ENCODE results near the gene COL18A1. TPM values are rescaled to one million over a fixed set of nuclear protein-coding genes. Genes with fewer than 3 reads are reported as not detected.
A peak's percentile ranks its signal among the peaks of the same experiment; 100 is the strongest.

The COL18A1 gene
- polyA plus RNA-seq, 3 donors, result 0.80 to 4.1 (median 1.1) TPM

- WGBS (ENCODE audit: insufficient coverage), result 81% methylated on average over 31 of the region's 37 CpGs
- Histone ChIP-seq H3K27me3 (ENCODE audit: control insufficient read depth in 2 of 2, insufficient read depth in 2 of 2, low read length in 2 of 2) (no peaks in the 10 kb centered on the region), H2AFZ (ENCODE audit: insufficient read depth, low read depth, low read length, poor library complexity, severe bottlenecking) (no peak overlapping the region), H3K4me1 (ENCODE audit: control insufficient read depth in 1 of 2, insufficient read depth in 2 of 2, low read length in 2 of 2) (peaks cover 57 to 58% of the 10 kb centered on the region in 2 donors), H3K27ac (ENCODE audit: low read depth in 1 of 2, low read length in 2 of 2) (no peak overlapping the region), H3K9me3 (replicated peaks in 1 of 2; ENCODE audit: control insufficient read depth in 1 of 2, insufficient read depth in 1 of 2, low read length in 2 of 2) (no peaks in the 10 kb centered on the region), H3K36me3 (replicated peaks in 1 of 2; ENCODE audit: control insufficient read depth in 1 of 2, insufficient read depth in 2 of 2, low read length in 2 of 2) (no peaks in the 10 kb centered on the region), H4K20me1 (ENCODE audit: insufficient read depth, low read length) (no peaks in the 10 kb centered on the region), H3K9ac (ENCODE audit: insufficient read depth, low read length, poor library complexity, severe bottlenecking) (no peak overlapping the region), H3K79me2 (ENCODE audit: insufficient read depth, low read length) (no peaks in the 10 kb centered on the region), H3K4me3 (replicated peaks in 1 of 3; ENCODE audit: low read depth in 2 of 3, low read length in 3 of 3) (peak overlapping the region in 1 of 3 experiments; percentile 68), H3K4me2 (replicated peaks; ENCODE audit: extremely low read depth, low read length, poor library complexity, severe bottlenecking) (peak overlapping the region; percentile 73)
- H3K4me1 Mint-ChIP-seq, result peaks cover 50% of the 10 kb centered on the region
- H3K27me3 Mint-ChIP-seq (ENCODE audit: low read depth in 3 of 3), result peaks cover 0 to 6% (median 5%) of the 10 kb centered on the region in 3 donors
- peak overlapping the region in 5 of 7 donors; percentile 5 to 96 (median 94) for H3K27ac Mint-ChIP-seq
- H3K36me3 Mint-ChIP-seq, result no peaks in the 10 kb centered on the region
- H3K4me3 Mint-ChIP-seq, result peak overlapping the region in 1 of 2 donors; percentile 86
- peaks cover 0 to 3% (median 0%) of the 10 kb centered on the region in 7 donors for H3K9me3 Mint-ChIP-seq
- no peak for TF ChIP-seq CTCF (IDR thresholded peaks at IDR 0.05)
- intact Hi-C loops (cut with micrococcal nuclease), result loop anchor here (5.0 kb wide), 3 partner anchors 67 to 342 kb away; no protein-coding TSS in a partner anchor
- DNase-seq, result no peak
Observed at GRCh38 chr21:45479691-45480675, 75.0 kb downstream of the COL18A1 start.

- peaks cover 0 to 3% (median 0%) of the 10 kb centered on the region in 7 donors for H3K9me3 Mint-ChIP-seq
- Histone ChIP-seq H3K27me3 (ENCODE audit: control insufficient read depth in 2 of 2, insufficient read depth in 2 of 2, low read length in 2 of 2) (no peaks in the 10 kb centered on the region), H3K4me1 (ENCODE audit: control insufficient read depth in 1 of 2, insufficient read depth in 2 of 2, low read length in 2 of 2) (peaks cover 57 to 58% of the 10 kb centered on the region in 2 donors), H3K9me3 (replicated peaks in 1 of 2; ENCODE audit: control insufficient read depth in 1 of 2, insufficient read depth in 1 of 2, low read length in 2 of 2) (no peaks in the 10 kb centered on the region), H2AFZ (ENCODE audit: insufficient read depth, low read depth, low read length, poor library complexity, severe bottlenecking) (no peak overlapping the region), H3K36me3 (replicated peaks in 1 of 2; ENCODE audit: control insufficient read depth in 1 of 2, insufficient read depth in 2 of 2, low read length in 2 of 2) (no peaks in the 10 kb centered on the region), H4K20me1 (ENCODE audit: insufficient read depth, low read length) (no peaks in the 10 kb centered on the region), H3K4me3 (replicated peaks in 1 of 3; ENCODE audit: low read depth in 2 of 3, low read length in 3 of 3) (no peak overlapping the region), H3K9ac (ENCODE audit: insufficient read depth, low read length, poor library complexity, severe bottlenecking) (no peak overlapping the region), H3K79me2 (ENCODE audit: insufficient read depth, low read length) (no peaks in the 10 kb centered on the region), H3K27ac (ENCODE audit: low read depth in 1 of 2, low read length in 2 of 2) (no peak overlapping the region), H3K4me2 (replicated peaks; ENCODE audit: extremely low read depth, low read length, poor library complexity, severe bottlenecking) (no peak overlapping the region)
- no peak for DNase-seq
- H3K27me3 Mint-ChIP-seq (ENCODE audit: low read depth in 3 of 3), result peaks cover under 1 to 6% (median 4%) of the 10 kb centered on the region in 3 donors
- WGBS (ENCODE audit: insufficient coverage), result 93% methylated on average over 31 of the region's 35 CpGs
- TF ChIP-seq CTCF (IDR thresholded peaks at IDR 0.05), result no peak
- H3K36me3 Mint-ChIP-seq, result no peaks in the 10 kb centered on the region
- H3K4me1 Mint-ChIP-seq, result peaks cover 50% of the 10 kb centered on the region
- intact Hi-C loops (cut with micrococcal nuclease), result no loop called here
- H3K4me3 Mint-ChIP-seq, result no peak overlapping the region
- H3K27ac Mint-ChIP-seq, result no peak overlapping the region
Observed at GRCh38 chr21:45480701-45481500, 75.9 kb downstream of the COL18A1 start.

Data from CD14-positive monocyte (primary cell).